Measurements from ENCODE around the gene DHX57.

Gene DHX57

DNA sequence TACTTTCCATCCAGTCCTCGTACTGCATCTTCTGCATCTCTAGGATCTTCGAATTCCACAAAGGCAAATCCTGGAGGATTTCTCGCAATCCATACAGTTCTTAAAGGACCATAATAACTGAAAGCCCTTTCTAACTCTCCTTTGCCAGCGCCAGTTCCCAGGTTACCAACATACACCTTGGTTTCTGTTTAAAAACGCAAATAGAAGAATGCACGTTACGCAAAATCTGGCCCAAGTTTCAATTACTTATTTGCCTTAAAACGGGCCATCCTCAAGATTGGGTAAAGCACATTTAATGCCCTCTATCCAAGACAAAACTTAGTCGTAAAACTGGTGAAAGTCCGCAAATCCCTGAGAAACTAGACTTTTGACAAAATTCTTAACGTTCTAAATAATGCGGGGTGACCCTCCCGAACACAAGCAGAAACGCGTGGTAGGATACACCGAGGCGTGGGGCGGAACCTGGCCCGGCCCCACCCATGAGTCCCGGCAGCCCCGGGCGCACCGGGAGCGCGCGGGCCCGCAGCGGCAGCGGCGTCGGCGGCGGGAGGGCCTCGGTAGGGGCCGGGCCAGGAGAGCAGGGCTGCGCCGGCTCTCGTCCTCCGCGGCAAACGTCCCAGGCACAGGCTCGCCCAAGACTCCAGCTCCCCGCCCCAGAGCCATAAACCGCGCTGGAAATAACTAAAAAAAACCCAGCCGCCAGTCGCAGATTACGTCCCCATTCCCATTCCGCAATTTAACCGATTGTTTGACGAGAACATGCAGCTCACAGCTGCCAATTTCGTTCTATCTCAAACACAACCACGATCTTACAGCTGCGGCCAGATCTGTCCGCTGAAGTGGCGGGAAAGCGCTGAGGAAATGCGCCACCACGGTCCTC, 125.5 kb downstream of the DHX57 start:
- peak; percentile 21 for DNase-seq

DNA sequence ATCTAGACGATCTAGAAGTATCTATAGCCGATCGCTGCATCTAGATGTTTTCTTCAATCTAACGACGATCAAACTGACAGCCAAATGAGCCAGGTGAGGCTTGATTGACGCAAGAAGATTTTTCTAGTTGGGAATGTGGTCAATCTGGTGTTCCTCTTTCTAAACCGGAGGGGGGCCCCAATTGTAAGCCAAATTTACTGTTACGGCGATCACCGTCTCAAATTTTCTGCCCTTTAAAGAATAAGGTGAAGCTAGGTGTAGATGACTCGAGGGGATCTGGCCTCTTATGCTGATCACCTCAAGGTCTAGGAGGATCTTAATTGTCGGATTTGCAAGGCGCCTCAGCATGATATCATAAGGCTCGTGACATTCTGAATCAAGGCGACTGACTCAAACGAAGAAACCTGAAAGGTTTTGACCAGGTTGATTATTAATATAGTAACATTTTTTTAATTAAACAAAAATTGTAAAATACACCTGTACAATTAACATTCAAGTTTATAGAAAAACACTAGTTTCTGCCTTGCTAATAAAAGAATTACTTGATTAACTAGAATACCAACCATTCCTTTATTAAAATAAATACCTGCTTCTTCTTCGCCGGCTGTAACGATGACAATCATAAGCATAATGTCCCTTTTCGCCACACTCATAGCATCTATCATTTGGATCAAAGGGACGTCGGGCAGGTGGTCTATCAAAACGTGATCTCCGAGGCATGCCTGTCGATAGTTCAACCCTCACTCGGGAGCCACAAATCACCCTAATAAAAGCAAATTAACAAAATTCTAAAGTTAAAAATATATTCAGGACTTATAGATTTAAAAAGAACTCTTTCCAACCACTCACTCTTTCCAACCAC, 126.6 kb downstream of the DHX57 start:
- no peak for DNase-seq

DNA sequence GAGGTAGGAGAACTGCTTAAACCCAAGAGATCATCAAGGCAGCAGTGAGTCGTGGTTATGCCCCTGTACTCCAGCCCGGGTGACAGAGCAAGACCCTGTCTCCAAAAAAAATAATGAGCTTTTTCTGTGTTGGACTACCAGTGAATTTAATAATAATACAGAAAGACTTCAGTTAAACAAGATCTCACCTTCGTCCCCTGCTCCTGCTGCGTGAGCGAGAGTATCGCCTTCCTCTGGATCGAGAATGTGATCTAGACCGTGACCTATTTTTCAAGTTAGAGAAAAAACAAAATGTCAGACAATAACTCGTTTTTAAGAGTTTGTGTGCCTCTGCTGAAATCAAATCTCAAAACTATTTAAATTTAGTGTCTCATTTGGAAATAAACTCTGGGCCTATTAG, 127.3 kb downstream of the DHX57 start:
- no peak for DNase-seq

DNA sequence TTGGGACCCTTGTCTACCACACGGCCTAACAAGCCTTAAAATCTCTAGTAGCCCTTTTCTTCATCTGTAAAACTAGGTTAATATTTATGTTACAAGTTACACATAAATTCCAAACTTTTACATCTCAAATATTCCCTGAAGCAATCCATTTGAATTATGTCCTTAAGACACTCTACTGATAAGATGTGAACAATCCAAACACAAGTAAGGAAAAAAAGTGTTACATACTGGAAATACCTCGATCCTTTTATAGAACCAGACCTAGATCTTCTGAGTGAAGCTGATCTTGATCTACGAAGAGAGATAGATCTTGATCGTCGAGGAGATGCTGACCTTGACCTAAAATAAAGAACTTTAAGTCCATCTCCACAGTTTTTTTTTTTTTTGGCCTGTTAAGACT, 127.9 kb downstream of the DHX57 start:
- no peak for DNase-seq
